ENCODE measurements around the gene DNMBP.
"Not testable (repeated sequence)": the region's sequence is repeated elsewhere in the genome, so short reads cannot be mapped to it uniquely, and the experiment has no call there.

DNMBP gene

DNA sequence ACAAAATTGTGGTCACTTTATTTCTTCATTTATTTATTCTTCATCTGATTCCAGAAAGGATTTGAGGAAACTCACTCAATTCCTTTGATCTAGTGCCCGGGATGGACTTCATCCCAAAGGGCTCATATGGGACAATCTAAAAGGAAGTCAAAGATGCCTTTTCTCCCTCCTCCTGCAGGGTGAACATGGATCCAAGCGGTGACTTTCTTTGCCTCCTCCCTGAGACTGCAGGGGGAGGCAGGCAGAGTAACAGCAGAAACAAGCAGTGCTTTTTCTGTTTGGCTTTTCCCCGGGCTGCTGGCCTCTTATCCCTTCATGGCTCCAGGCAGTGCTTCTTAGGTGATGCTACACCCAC lies 10.0 kb upstream of the DNMBP start:
- DNase-seq: no peak

DNA sequence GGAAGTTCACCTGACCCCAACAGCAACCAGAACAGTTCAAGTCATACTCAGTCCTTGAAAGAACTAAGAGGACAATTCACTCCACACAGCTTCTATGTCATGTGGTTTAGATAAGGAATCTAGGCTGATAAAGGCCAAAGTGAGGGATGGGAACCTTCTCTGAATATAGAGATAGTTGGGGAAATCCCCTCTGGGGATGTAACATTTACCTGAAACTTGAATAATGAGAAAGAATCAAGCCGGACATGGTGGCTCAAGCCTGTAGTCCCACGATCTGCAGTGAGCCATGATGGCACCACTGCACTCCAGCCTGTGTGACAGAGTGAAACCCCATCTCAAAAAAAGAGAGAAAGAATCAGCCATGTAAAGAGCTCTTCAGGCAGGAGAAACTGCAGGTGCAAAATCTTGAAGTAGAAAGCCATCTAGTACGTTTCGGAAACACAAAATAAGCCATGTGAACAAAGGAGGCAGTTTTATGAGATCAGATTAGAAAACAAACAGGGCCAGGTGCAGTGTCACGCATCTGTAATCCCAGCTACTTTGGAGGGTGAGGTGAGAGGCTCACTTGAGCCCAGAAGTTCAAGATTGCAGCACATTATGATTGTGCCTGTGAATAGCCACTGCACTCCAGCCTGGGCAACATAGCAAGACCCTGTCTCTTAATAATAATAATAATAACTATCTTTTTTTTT lies 4.5 kb upstream of the DNMBP start:
- DNase-seq: no peak

DNA sequence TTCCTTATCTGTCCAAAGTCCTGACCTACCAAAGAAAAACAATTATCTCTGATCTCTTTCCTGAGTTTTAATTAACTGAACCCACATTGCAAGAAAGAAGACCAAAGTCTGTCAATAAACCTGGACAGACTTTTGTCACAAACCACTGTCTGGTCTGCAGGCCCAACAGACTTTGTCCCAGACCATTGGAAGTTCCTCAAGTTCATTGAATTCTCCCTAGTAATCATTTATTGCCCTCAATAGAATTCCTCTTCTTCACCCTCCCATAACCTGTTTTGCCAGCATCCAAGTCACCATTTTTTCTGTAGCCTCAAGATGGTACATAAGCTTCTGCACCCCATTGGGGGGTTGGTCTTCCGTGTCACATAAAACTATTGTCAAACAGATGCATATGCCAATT lies 3.9 kb upstream of the DNMBP start:
- no peak for DNase-seq

DNA sequence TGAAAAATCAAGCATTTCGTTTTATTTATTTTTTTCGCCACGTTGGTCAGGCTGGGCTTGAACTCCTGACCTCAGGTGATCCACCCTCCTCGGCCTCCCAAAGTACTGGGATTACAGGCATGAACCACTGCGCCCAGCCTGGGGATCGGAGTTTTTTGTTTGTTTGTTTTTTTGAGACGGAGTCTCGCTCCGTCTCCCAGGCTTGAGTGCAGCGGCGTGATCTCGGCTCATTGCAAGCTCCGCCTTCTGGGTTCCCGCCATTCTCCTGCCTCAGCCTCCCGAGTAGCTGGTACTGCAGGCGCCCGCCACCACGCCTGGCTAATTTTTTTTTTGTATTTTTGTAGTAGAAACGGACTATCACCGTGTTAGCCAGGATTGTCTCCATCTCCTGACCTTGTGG lies 2.2 kb upstream of the DNMBP start:
- DNase-seq: not testable (repeated sequence)

DNA sequence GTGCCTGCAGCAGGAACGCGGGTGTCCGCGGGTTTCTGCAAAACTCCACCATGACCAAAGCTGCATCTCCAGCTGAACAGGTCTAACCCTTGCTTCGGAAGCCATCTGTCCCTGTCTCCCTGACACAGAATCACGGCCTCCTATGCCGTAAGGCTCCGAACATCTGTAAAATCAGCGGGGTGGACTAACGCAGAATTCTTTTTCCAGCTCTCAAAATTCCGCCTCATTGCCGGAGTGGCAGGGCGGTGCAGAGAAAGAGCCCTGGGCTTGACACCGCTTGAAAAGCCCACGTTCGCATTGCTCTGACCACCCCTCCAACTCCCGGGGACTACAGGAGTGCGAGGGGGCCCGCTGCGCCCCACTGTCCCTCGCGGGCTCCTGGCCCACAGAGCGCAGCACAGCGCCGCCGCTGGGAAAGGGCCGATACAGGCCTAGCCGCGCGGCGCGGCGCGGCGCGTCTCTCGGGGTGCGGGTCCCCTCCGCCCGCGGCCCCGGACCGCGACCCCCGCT lies 409 bp downstream of the DNMBP start:
- DNase-seq: no peak

DNA sequence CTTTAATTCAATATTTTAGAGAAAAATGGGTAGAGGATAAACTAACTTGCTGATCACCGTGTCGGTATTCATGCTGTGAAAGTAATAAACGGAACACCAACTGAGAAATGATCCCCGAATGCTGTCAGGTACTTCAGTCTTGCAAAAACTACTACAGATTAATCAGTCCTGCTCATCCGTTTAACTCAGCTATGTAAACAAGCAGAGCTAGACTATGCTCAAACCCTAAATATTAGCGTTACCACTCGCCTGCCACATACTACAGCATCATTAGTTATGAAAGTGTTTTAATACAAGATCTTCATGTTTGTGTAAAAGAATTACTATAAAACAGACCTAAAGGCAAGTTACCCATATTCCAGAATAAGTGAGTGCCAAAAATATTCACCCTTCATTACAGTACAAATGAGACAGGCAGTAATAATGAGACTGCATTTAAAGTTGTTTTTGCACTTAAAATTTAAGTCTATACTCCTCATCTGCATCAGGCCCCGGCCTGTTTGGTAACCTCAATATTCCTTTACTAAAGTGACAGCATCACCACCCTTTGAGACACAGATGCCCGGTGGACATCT lies 952 bp downstream of the DNMBP start:
- DNase-seq: no peak

DNA sequence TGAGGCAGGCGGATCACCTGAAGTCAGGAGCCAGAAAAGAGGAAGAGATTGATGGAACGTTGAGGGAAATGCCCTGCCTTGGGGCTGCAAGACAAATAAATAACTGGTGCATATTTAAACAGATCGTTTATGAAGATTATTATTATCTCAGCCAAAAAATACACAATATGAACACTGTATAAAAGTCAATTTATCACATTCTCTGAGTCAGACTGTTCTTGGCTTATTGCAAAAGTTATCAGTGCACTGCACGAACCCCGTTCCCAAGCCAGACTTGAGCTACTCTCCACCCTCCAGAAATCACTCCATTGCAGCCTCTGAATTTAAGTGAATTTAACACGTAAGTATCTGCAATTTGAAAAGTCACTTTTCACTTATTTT lies 1.6 kb downstream of the DNMBP start:
- no peak for DNase-seq

DNA sequence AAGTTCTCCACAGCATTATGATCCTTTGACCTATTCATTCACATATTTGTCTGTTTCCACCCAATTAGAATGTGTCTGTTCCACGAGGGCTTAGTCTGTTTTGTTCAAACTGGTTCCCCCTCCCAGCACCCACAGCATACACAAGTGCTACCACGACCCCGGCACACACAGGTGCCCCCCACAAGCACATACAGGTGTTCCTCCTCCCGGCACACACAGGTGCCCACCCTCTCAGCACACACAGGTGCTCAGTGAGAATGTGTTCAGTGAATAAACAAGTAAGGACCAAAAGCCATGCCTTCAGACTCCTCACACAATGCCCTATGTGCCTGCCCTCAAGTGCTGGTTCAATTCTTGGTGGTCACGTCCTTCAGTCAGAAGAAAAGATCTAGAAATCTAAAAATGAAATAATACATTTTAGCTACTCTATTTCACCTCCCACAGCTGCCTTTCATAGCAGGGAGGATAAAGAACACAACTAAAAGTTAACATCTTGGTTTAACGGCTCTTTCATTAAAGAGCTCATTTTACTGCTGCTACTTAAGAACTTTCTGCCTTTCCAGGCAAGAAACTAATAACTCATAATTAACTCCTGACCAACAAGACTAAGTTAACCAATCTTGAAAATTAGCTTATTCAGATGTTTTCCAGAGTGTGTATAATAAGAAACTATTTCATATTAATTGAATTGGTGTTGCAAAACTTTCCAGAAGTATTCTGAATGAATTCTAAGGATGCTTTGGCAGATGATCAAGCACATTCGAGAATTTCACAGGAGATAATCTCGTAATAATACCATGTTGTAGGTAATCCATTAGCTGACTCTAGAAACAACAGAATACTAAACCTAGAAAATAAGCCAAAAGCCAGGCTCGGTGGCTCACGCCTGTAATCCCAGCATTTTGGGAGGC lies 2.3 kb downstream of the DNMBP start:
- DNase-seq: no peak

DNA sequence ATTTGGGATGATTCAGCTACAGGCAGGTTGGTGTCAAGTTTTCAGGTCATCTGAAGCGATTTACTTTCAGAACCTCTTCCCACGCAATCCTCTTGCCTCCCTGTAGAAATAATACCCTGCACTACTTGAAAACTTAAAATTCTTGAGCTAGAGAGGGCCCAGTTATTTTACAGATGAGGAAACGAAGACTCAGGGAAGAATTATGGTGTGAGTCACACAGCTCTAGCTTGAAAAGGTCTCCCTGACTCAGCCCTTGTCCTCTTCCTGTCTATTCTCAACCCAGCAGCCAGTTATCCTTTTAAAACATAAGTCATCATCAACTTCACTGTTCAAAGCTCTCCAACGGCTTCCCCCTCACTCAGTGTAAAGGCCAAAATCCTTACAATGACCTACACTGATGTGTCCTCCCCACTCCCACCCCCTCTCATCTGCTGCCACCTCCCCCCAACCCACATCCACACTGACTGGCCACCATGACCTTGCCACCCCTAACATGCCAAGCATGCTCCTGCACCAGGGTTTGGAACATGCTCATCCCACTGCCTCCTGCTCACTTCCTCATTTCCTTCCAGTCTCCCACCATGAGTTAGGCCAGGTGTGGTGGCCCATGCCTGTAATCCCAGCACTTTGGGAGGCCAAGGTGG lies 3.4 kb downstream of the DNMBP start:
- DNase-seq: no peak

DNA sequence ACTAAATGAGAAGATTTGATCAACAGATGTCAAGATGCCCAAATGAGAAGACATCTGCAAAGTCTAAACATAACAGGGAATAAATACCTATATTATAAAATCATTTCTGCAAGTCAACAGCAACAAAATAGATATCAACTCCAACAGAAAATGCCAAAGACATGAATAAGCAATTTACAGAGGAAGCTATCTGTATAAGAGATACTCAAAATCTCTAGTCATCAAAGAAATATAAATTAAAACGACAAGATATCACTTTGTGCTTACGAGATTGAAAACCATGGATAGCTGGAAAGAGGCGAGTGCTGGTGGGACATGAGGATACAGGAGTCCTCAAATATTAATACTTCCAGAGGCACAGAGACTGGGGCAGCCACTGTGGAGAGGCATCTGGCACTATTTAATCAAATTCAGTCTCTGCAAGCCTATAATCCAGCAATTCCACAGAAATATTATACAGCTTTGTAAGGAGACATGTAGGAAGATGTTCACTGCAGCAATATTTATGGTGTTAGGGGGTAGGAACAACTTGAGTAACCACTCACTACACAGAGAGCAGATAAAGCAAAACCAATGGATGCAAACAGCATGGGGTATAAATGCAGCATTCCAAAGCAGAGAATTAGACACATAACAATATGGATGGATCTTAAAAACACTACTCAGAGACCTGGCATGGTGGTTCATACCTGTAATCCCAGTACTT lies 4.8 kb downstream of the DNMBP start:
- no peak for DNase-seq

DNA sequence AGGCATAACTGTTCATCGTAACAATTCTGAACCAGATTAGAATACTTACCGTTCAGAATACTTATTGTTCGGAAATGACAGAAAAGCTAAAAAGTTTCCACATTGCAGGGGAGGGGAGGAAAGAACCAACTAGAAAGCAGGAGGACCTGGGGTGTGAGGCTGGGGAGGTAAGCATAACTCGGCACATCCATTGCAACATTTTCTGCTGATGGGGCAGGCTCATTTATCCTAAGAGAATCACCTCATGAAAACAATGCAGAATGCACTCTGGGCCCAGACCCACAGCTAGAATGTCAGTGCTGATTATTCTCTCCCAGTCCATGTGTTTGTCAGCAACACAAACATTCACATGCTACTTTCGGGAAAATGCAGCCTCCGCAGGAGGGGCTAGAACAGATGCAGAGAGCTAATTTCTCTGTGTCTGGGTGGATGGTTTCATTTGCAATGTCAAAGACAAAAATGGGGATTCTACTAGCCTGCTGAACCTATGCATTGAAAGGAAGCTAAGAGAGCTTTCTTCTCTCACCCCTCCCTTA lies 9.6 kb downstream of the DNMBP start:
- no peak for DNase-seq

DNA sequence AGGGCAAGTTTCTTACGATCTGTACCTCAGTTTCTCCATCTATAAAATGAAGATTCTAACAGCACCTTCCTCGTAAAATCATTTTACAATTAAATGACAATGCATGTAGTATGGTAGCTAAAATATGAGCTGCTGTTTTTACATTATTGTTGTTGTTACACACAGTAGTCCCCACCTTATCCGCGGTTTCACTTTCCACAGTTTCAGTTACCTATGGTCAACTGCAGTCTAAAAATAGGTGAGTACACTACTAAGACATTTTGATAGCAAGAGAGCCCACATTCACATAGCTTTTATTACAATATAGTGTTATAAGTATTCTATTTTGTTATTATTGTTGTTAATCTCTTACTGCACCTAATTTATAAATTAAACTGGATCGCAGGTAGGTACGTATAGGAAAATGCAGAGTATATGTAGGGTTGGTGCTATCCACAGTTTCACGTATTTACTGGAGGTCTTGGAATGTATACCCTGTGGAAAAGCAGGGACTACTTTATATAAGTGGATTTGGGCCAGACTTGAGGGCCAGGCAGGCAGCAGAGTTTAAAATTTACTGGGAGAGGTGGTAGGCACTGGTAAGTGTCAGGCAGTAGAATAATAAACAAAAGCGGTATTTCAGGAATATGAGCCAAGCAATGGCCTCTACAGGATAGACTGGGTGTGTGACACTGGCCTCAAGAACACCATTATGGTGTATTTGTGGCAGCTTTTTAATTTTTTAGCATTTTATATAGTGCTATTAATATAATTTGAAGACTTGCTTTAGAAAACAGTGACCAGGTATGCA lies 10.2 kb downstream of the DNMBP start:
- no peak for DNase-seq

DNA sequence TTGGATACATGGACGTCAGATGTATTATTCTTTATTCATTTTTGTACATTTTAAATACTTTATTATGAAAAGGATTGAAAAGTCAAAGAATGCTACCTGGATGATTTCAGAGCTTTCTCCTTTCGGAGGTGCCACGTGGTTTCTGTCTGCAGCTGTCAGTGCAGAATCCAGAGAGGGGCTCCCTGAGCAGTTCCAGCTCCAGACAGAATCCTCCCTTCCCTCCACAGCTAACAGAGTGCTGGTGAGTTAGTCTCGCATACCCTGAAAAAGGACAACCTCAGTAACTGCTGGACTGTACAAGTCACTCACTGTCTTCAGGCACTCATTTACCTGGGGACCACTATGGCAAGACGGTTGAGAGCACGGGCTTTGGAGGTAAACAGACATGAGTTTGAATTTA lies 10.9 kb downstream of the DNMBP start:
- DNase-seq: no peak

DNA sequence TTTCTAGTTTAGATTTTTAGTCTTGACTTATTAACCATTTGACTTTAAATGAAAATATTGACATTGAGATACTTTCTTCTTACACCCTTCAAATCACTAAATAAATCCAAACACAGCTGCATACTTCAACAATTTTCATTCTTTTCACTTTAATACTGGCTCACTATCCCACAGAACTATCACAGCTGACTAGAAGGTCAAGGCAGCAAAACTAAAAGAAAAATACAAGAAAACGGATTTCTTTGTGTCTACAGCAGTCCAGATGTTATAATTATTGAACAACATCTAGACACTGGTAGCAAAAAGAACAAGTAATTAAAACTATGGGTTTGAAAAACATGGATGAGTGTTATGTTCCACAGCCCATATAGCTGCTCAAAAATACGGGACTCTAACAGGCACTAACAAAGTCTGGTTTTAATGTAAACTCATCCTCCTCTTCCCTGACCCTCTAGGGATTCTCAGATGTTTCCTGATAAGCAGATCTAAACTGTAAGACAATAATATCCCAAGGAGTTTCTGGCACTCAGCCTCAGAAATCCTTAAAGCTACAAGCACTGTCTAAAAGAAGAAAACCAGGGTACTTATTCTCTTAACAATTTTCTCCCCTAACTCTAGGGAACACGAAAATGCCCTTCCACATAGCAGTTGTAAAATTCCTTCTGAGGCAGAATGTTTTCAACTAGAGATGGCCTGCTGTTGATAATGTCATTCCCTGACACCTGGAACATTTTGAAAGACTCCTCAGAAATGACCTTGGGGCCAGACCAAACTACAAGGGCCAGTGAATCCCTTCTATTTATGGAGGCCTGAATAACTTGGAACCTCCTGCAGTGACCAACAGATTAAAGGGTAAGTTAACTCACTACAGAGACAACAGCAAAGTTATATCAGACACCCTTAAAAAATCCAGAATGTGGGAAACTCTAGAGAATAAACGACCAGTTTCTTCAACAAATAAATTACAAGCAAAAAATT lies 12.8 kb downstream of the DNMBP start:
- DNase-seq: no peak

DNA sequence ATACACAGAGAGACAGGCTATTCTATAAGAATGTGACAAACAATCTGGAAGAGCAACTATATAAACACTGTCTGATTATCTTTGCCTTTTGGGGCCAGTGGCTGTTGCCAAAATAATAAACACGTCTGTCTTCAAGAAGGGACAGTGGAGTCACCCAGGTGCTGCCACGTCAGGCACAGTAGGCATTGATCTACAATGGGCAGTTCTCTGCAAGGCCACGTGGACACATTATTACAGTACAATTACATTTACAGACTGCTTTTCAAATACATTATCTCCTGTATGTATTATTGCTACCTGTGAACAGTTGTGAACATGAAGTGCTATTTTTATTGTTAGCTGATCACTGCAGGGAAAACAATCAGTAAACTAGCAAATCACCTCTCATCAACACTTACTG lies 14.0 kb downstream of the DNMBP start:
- DNase-seq: no peak

DNA sequence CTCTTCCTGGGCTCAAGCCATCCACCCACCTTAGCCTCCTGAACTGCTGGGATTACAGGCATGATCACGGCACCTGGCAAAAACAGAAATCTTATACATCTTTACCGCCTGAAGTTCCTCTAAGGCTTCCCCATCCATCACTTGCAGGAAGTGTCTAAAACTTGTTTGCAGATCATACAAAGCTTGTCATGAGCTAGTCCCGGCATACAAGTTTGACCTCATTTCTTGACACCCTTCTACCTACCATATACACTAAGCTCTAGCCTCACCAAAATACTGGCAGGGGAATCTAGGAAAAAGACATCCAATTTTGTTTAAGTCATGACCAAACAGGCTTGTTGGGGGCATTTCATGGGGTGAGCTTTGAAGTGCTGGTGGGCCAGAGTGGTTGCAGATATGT lies 14.5 kb downstream of the DNMBP start:
- DNase-seq: no peak

DNA sequence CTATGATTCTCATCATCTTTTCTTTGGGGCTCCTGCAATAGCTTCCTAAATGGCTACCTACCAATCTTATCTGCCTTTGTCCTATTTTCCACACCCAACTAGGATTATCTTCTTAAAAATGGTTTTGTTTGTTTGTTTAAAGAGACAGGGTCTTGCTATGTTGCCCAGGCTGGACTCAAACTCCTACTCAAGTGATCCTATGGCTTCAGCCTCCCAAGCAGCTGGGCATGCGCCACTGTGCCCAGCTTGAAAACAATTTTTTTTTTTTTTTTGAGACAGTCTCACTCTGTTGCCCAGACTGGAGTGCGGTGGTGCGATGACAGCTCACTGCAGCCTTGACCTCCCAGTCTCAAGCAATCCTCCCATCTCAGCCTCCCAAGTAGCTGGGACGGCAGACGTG lies 14.9 kb downstream of the DNMBP start:
- no peak for DNase-seq

DNA sequence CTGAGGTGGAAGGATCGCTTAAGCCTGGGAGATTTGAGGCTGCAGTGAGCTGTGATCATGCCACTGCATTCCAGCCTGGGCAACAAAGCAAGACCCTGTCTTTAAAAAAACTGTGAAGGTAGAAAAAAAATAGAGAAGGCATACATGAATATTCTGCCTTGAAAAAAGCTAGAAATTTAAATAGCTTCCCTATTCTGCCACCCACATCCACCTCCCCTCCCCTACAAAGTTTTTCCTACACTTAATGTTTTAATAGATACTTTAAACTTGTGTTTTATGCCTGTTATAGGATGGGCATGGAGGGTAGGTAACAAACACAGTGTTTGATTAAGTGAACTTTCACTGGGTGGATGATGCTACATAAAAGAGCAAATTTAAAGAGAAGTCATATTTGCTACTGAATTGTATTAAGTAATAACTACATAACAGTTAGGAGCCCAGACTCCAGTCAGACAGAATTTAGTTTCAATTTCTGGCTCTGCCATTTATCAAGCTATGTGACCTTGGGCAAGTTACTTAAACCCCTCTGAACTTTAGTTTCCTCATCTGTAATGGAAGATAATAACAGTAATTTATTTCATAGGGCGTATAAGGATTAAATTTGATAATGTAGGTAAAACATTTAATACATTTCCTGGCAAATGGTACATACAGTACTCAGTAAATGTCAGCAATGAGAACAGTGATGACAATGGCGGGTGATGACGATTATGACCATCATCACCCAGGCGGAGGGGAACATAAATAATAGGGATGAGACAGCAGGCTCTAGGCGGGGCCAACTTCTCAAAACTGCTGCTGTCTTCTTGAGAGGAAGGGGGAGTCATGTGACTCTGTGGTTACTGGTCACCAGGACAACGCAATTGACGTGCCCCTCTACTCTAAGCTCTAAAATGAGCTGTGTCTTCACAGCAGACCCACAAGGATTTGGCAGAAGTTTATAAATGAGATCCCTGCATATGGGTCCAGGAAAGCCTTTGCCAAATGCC lies 15.8 kb downstream of the DNMBP start:
- DNase-seq: no peak

DNA sequence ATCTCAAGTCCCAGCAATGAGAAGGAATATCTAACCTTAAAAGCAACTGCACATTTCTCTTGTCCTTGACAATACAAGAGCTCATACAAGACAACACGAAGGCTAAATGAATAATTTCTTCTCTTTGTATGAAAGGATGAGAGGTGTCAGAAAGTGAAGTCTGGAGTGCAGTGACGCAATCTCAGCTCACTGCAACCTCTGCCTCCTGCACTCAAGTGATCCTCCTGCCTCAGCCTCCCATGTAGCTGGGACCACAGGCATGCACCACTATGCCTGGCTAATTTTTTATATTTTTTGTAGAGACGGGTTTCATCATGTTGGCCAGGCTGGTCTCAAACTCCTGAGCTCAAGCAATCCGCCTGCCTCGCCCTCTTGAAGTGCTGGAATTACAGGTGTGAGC lies 24.1 kb downstream of the DNMBP start:
- not testable (repeated sequence) for DNase-seq
